ENCODE data around the gene DENND1B.
A peak's percentile ranks its signal among the peaks of the same experiment; 100 is the strongest.

DENND1B gene

GRCh38 chr1:197775282-197776262 is at the start of gene DENND1B:
DENND1B (minus strand) TSS chr1:197775480; CDS start chr1:197775155, 325 bp downstream.
- DNase-seq, result peak; percentile 83 to 88

- no peak for DNase-seq
Observed at GRCh38 chr1:197814306-197814705, 39.0 kb upstream of the DENND1B start.

GRCh38 chr1:197813741-197814140 is 38.5 kb upstream of the DENND1B start:
- no peak for DNase-seq

- DNase-seq, result no peak
Observed at GRCh38 chr1:197811769-197812168, 36.5 kb upstream of the DENND1B start.

GRCh38 chr1:197810812-197811211 is 35.5 kb upstream of the DENND1B start:
- no peak for DNase-seq

GRCh38 chr1:197808880-197809279 is 33.6 kb upstream of the DENND1B start:
- no peak for DNase-seq

GRCh38 chr1:197807739-197808453 is 32.6 kb upstream of the DENND1B start:
- no peak for DNase-seq

GRCh38 chr1:197807216-197807615 is 31.9 kb upstream of the DENND1B start:
- DNase-seq, result no peak

- DNase-seq, result no peak
Observed at GRCh38 chr1:197806718-197807117, 31.4 kb upstream of the DENND1B start.

GRCh38 chr1:197801684-197802083 is 26.4 kb upstream of the DENND1B start:
- no peak for DNase-seq

GRCh38 chr1:197801111-197801482 is 25.8 kb upstream of the DENND1B start:
- no peak for DNase-seq

- DNase-seq, result no peak
Observed at GRCh38 chr1:197800379-197801110, 25.3 kb upstream of the DENND1B start.

GRCh38 chr1:197799271-197799670 is 24.0 kb upstream of the DENND1B start:
- DNase-seq, result no peak

GRCh38 chr1:197798492-197798891 is 23.2 kb upstream of the DENND1B start:
- DNase-seq, result no peak

GRCh38 chr1:197797010-197797409 is 21.7 kb upstream of the DENND1B start:
- DNase-seq, result no peak

GRCh38 chr1:197788741-197789739 is 13.8 kb upstream of the DENND1B start:
- no peak for DNase-seq

- DNase-seq, result no peak
Observed at GRCh38 chr1:197787623-197788536, 12.6 kb upstream of the DENND1B start.

- no peak for DNase-seq
Observed at GRCh38 chr1:197787056-197787455, 11.8 kb upstream of the DENND1B start.

GRCh38 chr1:197786280-197786679 is 11.0 kb upstream of the DENND1B start:
- DNase-seq, result no peak

- DNase-seq, result no peak
Observed at GRCh38 chr1:197783510-197783948, 8.2 kb upstream of the DENND1B start.

Measured in CD4-positive, alpha-beta T cell treated with Interferon alpha-2 for 1 hour (primary cell).